SK-N-SH treated with all-trans-retinoic acid at 6 μM for 48 hours (cell line): ENCODE data around the gene GPC5.

Source experiments
- ATAC-seq: fragments of 200-7000 bp; cut with Tn5 transposase; 3 replicates; pipeline ENCODE4 v1.9.1; 2020; ENCODE audit warnings: mild to moderate bottlenecking, moderate library complexity
- ARNTL ChIP-seq: fragments of 450-650 bp; formaldehyde crosslinking; IDR thresholded peaks from 2 replicates; pipeline ENCODE4 v1.5.0; 2020; ENCODE audit warnings: low read depth, mild to moderate bottlenecking, moderate library complexity, borderline replicate concordance
- CSDC2 ChIP-seq: fragments of 250-450 bp; sonication (Bioruptor Pico); IDR thresholded peaks from 2 replicates; pipeline ENCODE4 v1.5.0; 2020; ENCODE audit warnings: mild to moderate bottlenecking, moderate library complexity
- CSRNP3 ChIP-seq: fragments of 250-450 bp; sonication (Bioruptor Pico); IDR thresholded peaks from 2 replicates; pipeline ENCODE4 v1.5.1; 2021; ENCODE audit warnings: mild to moderate bottlenecking, moderate library complexity
- GLIS3 ChIP-seq: fragments of 250-450 bp; sonication (Bioruptor Pico); IDR thresholded peaks from 2 replicates; pipeline ENCODE4 v1.5.0; 2020; ENCODE audit warnings: mild to moderate bottlenecking, moderate library complexity
- ISL1 ChIP-seq: fragments of 250-450 bp; sonication (Bioruptor Pico); IDR thresholded peaks from 2 replicates; pipeline ENCODE4 v2.1.2; 2022; ENCODE audit warnings: mild to moderate bottlenecking, moderate library complexity
- OSR1 ChIP-seq: fragments of 250-450 bp; sonication (Bioruptor Pico); IDR thresholded peaks from 2 replicates; pipeline ENCODE4 v1.8.0; 2022; ENCODE audit warnings: moderate library complexity, mild to moderate bottlenecking, inconsistent platforms
- POU6F1 ChIP-seq: fragments of 250-450 bp; sonication (Bioruptor Pico); IDR thresholded peaks from 2 replicates; pipeline ENCODE4 v1.8.0; 2021; ENCODE audit warnings: low read depth, mild to moderate bottlenecking, moderate library complexity, borderline replicate concordance
- SNAI2 ChIP-seq: fragments of 250-450 bp; sonication (Bioruptor Pico); IDR thresholded peaks from 2 replicates; pipeline ENCODE4 v1.5.0; 2020; ENCODE audit warnings: mild to moderate bottlenecking, moderate library complexity
- TOX ChIP-seq: fragments of 250-450 bp; sonication (Bioruptor Pico); IDR thresholded peaks from 2 replicates; pipeline ENCODE4 v1.8.0; 2021; ENCODE audit warnings: mild to moderate bottlenecking, moderate library complexity, borderline replicate concordance
- ZC3H10 ChIP-seq: fragments of 250-450 bp; sonication (Bioruptor Pico); IDR thresholded peaks from 2 replicates; pipeline ENCODE4 v1.5.1; 2021; ENCODE audit warnings: mild to moderate bottlenecking, moderate library complexity
- ZFP3 ChIP-seq: fragments of 250-450 bp; sonication (Bioruptor Pico); IDR thresholded peaks from 2 replicates; pipeline ENCODE4 v1.5.0; 2020; ENCODE audit warnings: mild to moderate bottlenecking, moderate library complexity
- ZFP30 ChIP-seq: fragments of 450-650 bp; formaldehyde crosslinking; IDR thresholded peaks from 2 replicates; pipeline ENCODE4 v1.5.0; 2022; ENCODE audit warnings: mild to moderate bottlenecking, moderate library complexity
- ZNF565 ChIP-seq: fragments of 450-650 bp; formaldehyde crosslinking; conservative IDR thresholded peaks from 2 replicates; pipeline ENCODE4 v1.5.0; 2020; ENCODE audit warnings: low read depth, mild to moderate bottlenecking, moderate library complexity
- ZNF70 ChIP-seq: fragments of 450-650 bp; formaldehyde crosslinking; IDR thresholded peaks from 2 replicates; pipeline ENCODE4 v1.5.0; 2020; ENCODE audit warnings: mild to moderate bottlenecking, moderate library complexity
- ZNF8 ChIP-seq: fragments of 450-650 bp; formaldehyde crosslinking; IDR thresholded peaks from 2 replicates; pipeline ENCODE4 v1.5.0; 2020; ENCODE audit warnings: mild to moderate bottlenecking, moderate library complexity
- TF ChIP-seq, protein P1 (sequence below): fragments of 250-450 bp; sonication (Bioruptor Pico); IDR thresholded peaks from 2 replicates; pipeline ENCODE4 v1.8.0; 2020; ENCODE audit warnings: mild to moderate bottlenecking, moderate library complexity, borderline replicate concordance
- TF ChIP-seq, protein P2 (sequence below): fragments of 250-450 bp; sonication (Bioruptor Pico); IDR thresholded peaks from 2 replicates; pipeline ENCODE4 v1.5.1; 2020; ENCODE audit warnings: low read depth, mild to moderate bottlenecking, moderate library complexity

The GPC5 gene

GRCh38 chr13:91389186-91389585, 9.2 kb upstream of the GPC5 start:
- TF ChIP-seq, protein P1, sequence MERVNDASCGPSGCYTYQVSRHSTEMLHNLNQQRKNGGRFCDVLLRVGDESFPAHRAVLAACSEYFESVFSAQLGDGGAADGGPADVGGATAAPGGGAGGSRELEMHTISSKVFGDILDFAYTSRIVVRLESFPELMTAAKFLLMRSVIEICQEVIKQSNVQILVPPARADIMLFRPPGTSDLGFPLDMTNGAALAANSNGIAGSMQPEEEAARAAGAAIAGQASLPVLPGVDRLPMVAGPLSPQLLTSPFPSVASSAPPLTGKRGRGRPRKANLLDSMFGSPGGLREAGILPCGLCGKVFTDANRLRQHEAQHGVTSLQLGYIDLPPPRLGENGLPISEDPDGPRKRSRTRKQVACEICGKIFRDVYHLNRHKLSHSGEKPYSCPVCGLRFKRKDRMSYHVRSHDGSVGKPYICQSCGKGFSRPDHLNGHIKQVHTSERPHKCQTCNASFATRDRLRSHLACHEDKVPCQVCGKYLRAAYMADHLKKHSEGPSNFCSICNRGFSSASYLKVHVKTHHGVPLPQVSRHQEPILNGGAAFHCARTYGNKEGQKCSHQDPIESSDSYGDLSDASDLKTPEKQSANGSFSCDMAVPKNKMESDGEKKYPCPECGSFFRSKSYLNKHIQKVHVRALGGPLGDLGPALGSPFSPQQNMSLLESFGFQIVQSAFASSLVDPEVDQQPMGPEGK (CRISPR knock-in tag), result no peak
- no peak for TF ChIP-seq OSR1
- ATAC-seq, result no peak

- TF ChIP-seq, protein P1 (CRISPR knock-in tag), result no peak
- TF ChIP-seq ZC3H10 (CRISPR knock-in tag) (no peak), ZFP3 (CRISPR knock-in tag) (no peak), ISL1 (CRISPR knock-in tag) (no peak), ARNTL (no peak)
- TF ChIP-seq, protein P2, sequence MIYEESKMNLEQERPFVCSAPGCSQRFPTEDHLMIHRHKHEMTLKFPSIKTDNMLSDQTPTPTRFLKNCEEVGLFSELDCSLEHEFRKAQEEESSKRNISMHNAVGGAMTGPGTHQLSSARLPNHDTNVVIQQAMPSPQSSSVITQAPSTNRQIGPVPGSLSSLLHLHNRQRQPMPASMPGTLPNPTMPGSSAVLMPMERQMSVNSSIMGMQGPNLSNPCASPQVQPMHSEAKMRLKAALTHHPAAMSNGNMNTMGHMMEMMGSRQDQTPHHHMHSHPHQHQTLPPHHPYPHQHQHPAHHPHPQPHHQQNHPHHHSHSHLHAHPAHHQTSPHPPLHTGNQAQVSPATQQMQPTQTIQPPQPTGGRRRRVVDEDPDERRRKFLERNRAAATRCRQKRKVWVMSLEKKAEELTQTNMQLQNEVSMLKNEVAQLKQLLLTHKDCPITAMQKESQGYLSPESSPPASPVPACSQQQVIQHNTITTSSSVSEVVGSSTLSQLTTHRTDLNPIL, result no peak
- ATAC-seq, result no peak
Observed at GRCh38 chr13:91397595-91397994, 826 bp upstream of the GPC5 start.

DNA sequence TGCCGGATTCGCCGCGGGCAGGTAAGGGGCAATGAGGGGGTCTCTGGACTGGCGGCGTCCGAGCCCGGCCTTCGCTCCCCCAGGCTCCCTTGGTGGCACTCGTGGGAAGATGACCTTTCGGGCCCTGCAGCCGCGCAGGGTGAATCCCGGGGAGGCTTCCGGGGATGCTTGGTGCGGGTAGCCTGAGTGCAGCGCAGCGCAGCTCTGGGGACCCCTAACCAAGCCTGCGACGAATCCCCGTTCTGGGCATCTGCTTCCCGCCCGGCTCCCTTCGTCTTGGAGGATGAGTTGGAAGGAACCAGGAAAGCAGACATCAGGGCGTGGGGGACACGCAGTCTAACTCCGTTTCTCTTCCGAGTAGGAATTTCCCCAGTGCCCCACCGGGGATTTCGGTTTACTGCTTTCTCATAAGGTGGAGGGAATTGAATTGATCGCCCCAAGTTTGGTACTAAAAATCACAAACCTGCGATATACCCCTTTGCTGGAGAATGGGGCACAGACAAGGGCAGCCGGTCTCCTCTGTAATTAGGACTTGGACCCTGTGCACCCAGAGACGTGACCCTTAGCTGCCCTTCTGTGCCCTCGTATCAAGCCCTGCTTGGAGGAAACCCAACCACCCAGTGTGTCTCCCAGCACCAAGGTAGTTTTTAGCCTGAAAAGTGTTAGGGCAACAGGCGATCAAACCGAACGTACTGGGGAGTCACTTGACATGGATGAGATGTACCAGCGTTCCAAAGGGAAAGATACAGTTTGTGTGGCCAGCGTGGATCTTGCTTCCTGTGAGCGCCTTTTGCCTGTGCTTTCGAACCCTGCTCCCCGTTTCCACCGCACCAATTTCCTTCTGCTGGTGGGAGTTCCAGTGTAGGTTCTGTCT, 1.0 kb downstream of the GPC5 start:
- ATAC-seq, result no peak
- no peak for TF ChIP-seq POU6F1 (CRISPR knock-in tag)
- TF ChIP-seq SNAI2 (CRISPR knock-in tag), result no peak
- TF ChIP-seq ZNF70 (CRISPR knock-in tag), result no peak
- no peak for TF ChIP-seq ARNTL
- TF ChIP-seq CSRNP3, result no peak
- TF ChIP-seq ZFP30 (CRISPR knock-in tag), result no peak
- TF ChIP-seq OSR1, result no peak
- TF ChIP-seq TOX (CRISPR knock-in tag), result no peak
- TF ChIP-seq GLIS3 (CRISPR knock-in tag), result no peak
- TF ChIP-seq CSDC2 (CRISPR knock-in tag), result no peak
- no peak for TF ChIP-seq ZNF565 (CRISPR knock-in tag)
- TF ChIP-seq ZC3H10 (CRISPR knock-in tag), result no peak
- TF ChIP-seq, protein P1 (CRISPR knock-in tag), result no peak
- TF ChIP-seq ZNF8 (CRISPR knock-in tag), result no peak
- no peak for TF ChIP-seq ISL1 (CRISPR knock-in tag)

DNA sequence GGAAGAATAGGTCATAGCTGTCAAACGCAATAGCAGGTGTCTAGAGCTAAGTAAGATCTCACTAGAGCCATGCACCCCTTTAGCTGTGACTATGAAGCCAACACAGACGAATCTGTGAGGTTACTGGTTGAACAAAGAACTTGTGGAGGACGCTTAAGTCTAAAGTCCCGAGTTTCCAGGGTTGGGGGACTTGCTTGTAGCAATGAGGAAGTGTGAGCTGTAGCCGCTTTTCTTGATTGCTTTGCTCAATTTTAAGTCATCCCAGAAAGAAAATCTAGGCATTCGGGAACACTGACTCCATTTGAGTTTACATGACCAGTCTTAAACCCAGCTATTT, 1.6 kb downstream of the GPC5 start:
- ATAC-seq, result no peak

More for the DNA sequence above, 1.6 kb downstream of the GPC5 start:
- TF ChIP-seq CSRNP3 (no peak), ZNF8 (CRISPR knock-in tag) (no peak), CSDC2 (CRISPR knock-in tag) (no peak), GLIS3 (CRISPR knock-in tag) (no peak)
